Measurements from ENCODE around the gene ERGIC1. TPM values are rescaled to one million over a fixed set of nuclear protein-coding genes. Genes with fewer than 3 reads are reported as not detected.
A peak's percentile ranks its signal among the peaks of the same experiment; 100 is the strongest.

ERGIC1 gene
- total and polyA plus RNA-seq, 2 of the 13 experiments (the other 11 are each of a cell fraction or from before 2014, with no cell fraction given), result 78.5 to 184 TPM

DNA sequence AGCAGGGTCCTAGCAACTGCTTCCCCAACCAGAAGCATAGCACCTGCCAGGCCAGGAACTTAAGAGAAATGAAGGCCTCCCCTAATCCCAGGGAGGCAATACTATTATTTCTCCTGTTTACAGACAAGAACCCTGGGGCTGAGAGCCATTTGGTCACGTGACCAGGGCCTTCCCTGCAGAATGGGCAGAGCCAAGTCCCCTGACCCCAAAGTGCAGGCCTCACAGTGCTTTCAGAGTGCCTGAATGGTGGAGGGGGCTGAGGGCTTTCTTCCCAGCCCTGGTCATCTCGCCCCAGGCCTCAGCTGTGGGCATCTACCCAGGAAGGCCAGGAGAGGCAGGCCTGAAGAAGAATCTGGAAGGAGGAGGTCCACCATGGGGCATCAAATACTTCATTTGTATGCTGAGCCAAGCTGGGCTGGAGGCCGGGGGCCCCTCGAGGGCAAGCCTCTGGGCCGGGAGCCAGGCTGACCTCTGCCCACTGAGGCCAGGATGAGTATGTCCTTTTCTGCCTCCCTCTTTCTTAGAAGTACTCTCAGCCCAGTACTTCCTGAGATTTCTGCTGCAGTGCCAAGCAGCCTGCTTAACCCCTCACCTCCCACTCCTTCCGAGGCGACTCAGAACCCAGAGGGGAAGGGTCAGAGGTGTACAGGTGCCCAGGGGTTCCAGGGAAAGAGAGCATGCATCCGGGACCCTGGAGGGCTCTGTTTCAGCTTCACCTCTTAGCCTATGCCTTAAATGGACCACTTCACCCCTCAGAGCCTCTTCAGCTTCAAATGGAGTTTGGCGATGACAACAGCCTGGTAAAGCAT lies 44.2 kb upstream of the ERGIC1 start (continued):
- TF ChIP-seq, protein P1, sequence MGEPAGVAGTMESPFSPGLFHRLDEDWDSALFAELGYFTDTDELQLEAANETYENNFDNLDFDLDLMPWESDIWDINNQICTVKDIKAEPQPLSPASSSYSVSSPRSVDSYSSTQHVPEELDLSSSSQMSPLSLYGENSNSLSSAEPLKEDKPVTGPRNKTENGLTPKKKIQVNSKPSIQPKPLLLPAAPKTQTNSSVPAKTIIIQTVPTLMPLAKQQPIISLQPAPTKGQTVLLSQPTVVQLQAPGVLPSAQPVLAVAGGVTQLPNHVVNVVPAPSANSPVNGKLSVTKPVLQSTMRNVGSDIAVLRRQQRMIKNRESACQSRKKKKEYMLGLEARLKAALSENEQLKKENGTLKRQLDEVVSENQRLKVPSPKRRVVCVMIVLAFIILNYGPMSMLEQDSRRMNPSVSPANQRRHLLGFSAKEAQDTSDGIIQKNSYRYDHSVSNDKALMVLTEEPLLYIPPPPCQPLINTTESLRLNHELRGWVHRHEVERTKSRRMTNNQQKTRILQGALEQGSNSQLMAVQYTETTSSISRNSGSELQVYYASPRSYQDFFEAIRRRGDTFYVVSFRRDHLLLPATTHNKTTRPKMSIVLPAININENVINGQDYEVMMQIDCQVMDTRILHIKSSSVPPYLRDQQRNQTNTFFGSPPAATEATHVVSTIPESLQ (CRISPR knock-in tag; conservative IDR thresholded peaks at IDR 0.05), result no peak
- TF ChIP-seq ZKSCAN5 (CRISPR knock-in tag; IDR thresholded peaks at IDR 0.05), result no peak
- TF ChIP-seq BHLHE40 (IDR thresholded peaks at IDR 0.05; ENCODE audit: low read length), result peak; percentile 71
- TF ChIP-seq CREM (IDR thresholded peaks at IDR 0.05), result no peak
- TF ChIP-seq CREM (CRISPR knock-in tag; IDR thresholded peaks at IDR 0.05), result no peak
- TF ChIP-seq PRPF4 (IDR thresholded peaks at IDR 0.05; ENCODE audit: low read depth, low read length, poor library complexity, severe bottlenecking), result no peak
- TF ChIP-seq, protein P2, sequence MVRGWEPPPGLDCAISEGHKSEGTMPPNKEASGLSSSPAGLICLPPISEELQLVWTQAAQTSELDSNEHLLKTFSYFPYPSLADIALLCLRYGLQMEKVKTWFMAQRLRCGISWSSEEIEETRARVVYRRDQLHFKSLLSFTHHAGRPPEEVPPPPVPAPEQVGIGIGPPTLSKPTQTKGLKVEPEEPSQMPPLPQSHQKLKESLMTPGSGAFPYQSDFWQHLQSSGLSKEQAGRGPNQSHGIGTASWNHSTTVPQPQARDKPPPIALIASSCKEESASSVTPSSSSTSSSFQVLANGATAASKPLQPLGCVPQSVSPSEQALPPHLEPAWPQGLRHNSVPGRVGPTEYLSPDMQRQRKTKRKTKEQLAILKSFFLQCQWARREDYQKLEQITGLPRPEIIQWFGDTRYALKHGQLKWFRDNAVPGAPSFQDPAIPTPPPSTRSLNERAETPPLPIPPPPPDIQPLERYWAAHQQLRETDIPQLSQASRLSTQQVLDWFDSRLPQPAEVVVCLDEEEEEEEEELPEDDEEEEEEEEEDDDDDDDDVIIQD (CRISPR knock-in tag; IDR thresholded peaks at IDR 0.05; ENCODE audit: low read depth), result no peak
- TF ChIP-seq ZSCAN31 (CRISPR knock-in tag; IDR thresholded peaks at IDR 0.05; ENCODE audit: low read depth), result no peak
- TF ChIP-seq ZNF558 (CRISPR knock-in tag; IDR thresholded peaks at IDR 0.05; ENCODE audit: borderline replicate concordance), result no peak
- TF ChIP-seq RARA (CRISPR knock-in tag; IDR thresholded peaks at IDR 0.05), result 0 out of 2 replicates have a peak, but pooled peaks have one; percentile 36
- no peak for TF ChIP-seq RNF2 (conservative IDR thresholded peaks at IDR 0.05; ENCODE audit: low read depth)
- TF ChIP-seq ZFP90 (CRISPR knock-in tag; IDR thresholded peaks at IDR 0.05; ENCODE audit: borderline replicate concordance), result no peak
- no peak for TF ChIP-seq ZNF432 (CRISPR knock-in tag; IDR thresholded peaks at IDR 0.05; ENCODE audit: borderline replicate concordance)
- TF ChIP-seq ZNF44 (CRISPR knock-in tag; IDR thresholded peaks at IDR 0.05), result no peak
- no peak for TF ChIP-seq ZNF20 (CRISPR knock-in tag; IDR thresholded peaks at IDR 0.05)
- TF ChIP-seq KDM4B (CRISPR knock-in tag; IDR thresholded peaks at IDR 0.05), result no peak
- no peak for TF ChIP-seq ZIK1 (CRISPR knock-in tag; IDR thresholded peaks at IDR 0.05; ENCODE audit: borderline replicate concordance, low read depth)
- TF ChIP-seq, protein P3, sequence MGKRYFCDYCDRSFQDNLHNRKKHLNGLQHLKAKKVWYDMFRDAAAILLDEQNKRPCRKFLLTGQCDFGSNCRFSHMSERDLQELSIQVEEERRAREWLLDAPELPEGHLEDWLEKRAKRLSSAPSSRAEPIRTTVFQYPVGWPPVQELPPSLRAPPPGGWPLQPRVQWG (CRISPR knock-in tag; IDR thresholded peaks at IDR 0.05; ENCODE audit: borderline replicate concordance, low read depth), result no peak
- TF ChIP-seq, protein P4, sequence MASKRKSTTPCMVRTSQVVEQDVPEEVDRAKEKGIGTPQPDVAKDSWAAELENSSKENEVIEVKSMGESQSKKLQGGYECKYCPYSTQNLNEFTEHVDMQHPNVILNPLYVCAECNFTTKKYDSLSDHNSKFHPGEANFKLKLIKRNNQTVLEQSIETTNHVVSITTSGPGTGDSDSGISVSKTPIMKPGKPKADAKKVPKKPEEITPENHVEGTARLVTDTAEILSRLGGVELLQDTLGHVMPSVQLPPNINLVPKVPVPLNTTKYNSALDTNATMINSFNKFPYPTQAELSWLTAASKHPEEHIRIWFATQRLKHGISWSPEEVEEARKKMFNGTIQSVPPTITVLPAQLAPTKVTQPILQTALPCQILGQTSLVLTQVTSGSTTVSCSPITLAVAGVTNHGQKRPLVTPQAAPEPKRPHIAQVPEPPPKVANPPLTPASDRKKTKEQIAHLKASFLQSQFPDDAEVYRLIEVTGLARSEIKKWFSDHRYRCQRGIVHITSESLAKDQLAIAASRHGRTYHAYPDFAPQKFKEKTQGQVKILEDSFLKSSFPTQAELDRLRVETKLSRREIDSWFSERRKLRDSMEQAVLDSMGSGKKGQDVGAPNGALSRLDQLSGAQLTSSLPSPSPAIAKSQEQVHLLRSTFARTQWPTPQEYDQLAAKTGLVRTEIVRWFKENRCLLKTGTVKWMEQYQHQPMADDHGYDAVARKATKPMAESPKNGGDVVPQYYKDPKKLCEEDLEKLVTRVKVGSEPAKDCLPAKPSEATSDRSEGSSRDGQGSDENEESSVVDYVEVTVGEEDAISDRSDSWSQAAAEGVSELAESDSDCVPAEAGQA (IDR thresholded peaks at IDR 0.05; ENCODE audit: low read depth), result no peak
- TF ChIP-seq, protein P4 (CRISPR knock-in tag; IDR thresholded peaks at IDR 0.05; ENCODE audit: borderline replicate concordance), result no peak
- TF ChIP-seq SMAD3 (CRISPR knock-in tag; IDR thresholded peaks at IDR 0.05), result peak; percentile 33; the same call in 1 of the 2 replicates
